Panc1 (cell line): Measurements from ENCODE around the gene SAXO2.
"Not testable (repeated sequence)": the region's sequence is repeated elsewhere in the genome, so short reads cannot be mapped to it uniquely, and the experiment has no call there.

Experiments used
- POLR2AphosphoS5 ChIP-seq: IDR thresholded peaks from 2 replicates; pipeline ENCODE4 v1.6.1; 2012; ENCODE audit warnings: mild to moderate bottlenecking, low read depth, low read length, moderate library complexity
- REST ChIP-seq, 2 experiments: IDR thresholded peaks; 2 replicates each; pipeline ENCODE4 v1.6.1; 2011 to 2012; ENCODE audit warnings: low read depth in 2 of 2, control low read depth in 1 of 2, low read length in 1 of 2, mild to moderate bottlenecking in 1 of 2, moderate library complexity in 1 of 2; ENCODE audit not compliant: insufficient read depth in 1 of 2
- SIN3A ChIP-seq: IDR thresholded peaks from 2 replicates; pipeline ENCODE4 v1.6.1; 2012; ENCODE audit warnings: low read depth, mild to moderate bottlenecking, low read length, moderate library complexity, borderline replicate concordance; ENCODE audit not compliant: insufficient read depth
- TF ChIP-seq, protein P1 (sequence below): fragments of 450-650 bp; IDR thresholded peaks from 2 replicates; pipeline ENCODE4 v1.5.1; 2017; ENCODE audit warnings: mild to moderate bottlenecking

DNA sequence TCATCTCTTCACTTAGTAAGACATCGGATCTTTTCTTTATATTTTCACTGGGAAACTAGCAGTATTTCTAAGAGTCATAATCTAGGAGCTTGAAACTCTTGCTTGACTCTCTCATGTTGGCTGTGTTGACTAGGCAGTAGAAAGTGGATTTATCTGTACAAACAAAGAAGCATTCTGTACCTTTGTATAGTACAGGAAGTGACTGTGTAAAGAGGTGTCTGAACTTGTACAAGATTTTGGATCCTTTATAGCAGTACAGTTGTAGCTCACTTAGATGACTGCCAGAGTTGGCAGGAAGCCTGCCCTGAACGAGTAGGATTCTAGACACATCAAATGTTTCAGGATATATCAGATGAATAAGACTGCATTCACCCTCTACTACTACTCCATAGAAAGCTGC lies 5.8 kb downstream of the SAXO2 start:
- TF ChIP-seq, protein P1, sequence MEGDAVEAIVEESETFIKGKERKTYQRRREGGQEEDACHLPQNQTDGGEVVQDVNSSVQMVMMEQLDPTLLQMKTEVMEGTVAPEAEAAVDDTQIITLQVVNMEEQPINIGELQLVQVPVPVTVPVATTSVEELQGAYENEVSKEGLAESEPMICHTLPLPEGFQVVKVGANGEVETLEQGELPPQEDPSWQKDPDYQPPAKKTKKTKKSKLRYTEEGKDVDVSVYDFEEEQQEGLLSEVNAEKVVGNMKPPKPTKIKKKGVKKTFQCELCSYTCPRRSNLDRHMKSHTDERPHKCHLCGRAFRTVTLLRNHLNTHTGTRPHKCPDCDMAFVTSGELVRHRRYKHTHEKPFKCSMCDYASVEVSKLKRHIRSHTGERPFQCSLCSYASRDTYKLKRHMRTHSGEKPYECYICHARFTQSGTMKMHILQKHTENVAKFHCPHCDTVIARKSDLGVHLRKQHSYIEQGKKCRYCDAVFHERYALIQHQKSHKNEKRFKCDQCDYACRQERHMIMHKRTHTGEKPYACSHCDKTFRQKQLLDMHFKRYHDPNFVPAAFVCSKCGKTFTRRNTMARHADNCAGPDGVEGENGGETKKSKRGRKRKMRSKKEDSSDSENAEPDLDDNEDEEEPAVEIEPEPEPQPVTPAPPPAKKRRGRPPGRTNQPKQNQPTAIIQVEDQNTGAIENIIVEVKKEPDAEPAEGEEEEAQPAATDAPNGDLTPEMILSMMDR = not testable (repeated sequence)
- not testable (repeated sequence) for TF ChIP-seq POLR2AphosphoS5; REST (IDR thresholded peaks at IDR 0.05; ENCODE audit: insufficient read depth in 1 of 2, low read depth in 2 of 2, low read length in 1 of 2); SIN3A
